Subcutaneous adipose tissue (tissue), 4 donors: Measurements from ENCODE around the gene RELB. TPM values are rescaled to one million over a fixed set of nuclear protein-coding genes. Genes with fewer than 3 reads are reported as not detected.

Source experiments
- CTCF ChIP-seq: fragments of 450-650 bp; IDR thresholded peaks from one replicate; pipeline ENCODE4 v1.5.1; 2016; ENCODE audit warnings: low read depth, mild to moderate bottlenecking, control low read depth, antibody characterized with exemption, moderate library complexity
- total RNA-seq, 4 donors: library from RNA; depleted of rRNA; stranded (reverse); fragments of >200 nt; gene quantifications; one replicate each; pipeline ENCODE4 v1.1.0, GENCODE V29; 2016

The RELB gene
- total RNA-seq, 4 donors from 2014 or later: 0.49 to 9.4 (median 5.8) TPM

GRCh38 chr19:45056831-45057230, 55.6 kb downstream of the RELB start:
- TF ChIP-seq CTCF: no peak

GRCh38 chr19:45057444-45057843, 56.2 kb downstream of the RELB start:
- TF ChIP-seq CTCF: no peak

GRCh38 chr19:45058622-45059159, 57.4 kb downstream of the RELB start:
- TF ChIP-seq CTCF: no peak

GRCh38 chr19:45059258-45059965, 58.1 kb downstream of the RELB start:
- no peak for TF ChIP-seq CTCF

GRCh38 chr19:45061965-45062364, 60.7 kb downstream of the RELB start:
- TF ChIP-seq CTCF: no peak

- no peak for TF ChIP-seq CTCF
These were observed 62.9 kb downstream of the RELB start for GRCh38 chr19:45063851-45064801.
